Stimulated activated CD4-positive, alpha-beta T cell treated with anti-CD3 and anti-CD28 coated beads, Interleukin-15, amount 100 ng/mL, for 48 hours (primary cell): ENCODE measurements around the gene LRRFIP2.
"Not testable (repeated sequence)": the region's sequence is repeated elsewhere in the genome, so short reads cannot be mapped to it uniquely, and the experiment has no call there.

Source experiments
- DNase-seq, 2 donors: peaks; one replicate each; pipeline ENCODE4 v3.0.0-alpha.2; 2020; ENCODE audit warnings: low read depth in 2 of 2

Gene LRRFIP2

DNA sequence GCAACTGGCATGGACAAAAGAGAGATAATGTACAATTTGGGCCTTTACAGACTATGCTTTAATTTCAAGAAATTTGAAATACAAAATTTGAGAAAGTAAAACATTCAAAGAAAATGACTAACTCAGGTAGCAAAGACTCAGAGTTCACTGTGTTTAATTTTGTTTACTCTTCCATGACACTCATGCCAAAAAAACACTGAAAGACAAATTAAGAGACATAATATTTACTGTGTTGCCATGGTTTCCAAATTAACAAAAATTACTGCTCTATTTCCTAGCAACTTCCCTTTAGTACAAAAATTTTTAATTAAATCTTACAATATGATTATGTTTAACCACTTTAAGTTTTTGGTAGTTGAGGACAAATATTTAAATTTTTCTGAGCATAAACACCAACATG is 29.6 kb downstream of the LRRFIP2 start:
- DNase-seq: no peak

DNA sequence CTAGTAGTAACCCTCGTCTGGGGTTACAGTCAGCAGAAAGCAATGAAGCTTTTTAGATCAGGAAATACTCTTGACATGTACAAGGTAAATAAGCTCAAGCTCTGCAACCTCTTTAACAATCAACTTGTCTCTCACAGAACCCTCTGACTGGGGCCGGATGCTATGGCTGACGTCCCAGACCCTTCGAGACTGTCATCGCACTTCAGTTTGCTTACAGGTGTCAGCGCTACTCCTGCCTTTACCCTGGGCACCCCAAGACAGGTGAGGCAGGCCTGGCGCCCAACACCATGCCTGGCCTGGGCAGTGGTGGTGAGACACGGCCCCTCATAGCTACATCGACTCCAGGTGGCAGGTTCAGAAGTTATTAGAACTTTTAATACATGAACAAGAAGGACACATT is 30.6 kb downstream of the LRRFIP2 start:
- no peak for DNase-seq

DNA sequence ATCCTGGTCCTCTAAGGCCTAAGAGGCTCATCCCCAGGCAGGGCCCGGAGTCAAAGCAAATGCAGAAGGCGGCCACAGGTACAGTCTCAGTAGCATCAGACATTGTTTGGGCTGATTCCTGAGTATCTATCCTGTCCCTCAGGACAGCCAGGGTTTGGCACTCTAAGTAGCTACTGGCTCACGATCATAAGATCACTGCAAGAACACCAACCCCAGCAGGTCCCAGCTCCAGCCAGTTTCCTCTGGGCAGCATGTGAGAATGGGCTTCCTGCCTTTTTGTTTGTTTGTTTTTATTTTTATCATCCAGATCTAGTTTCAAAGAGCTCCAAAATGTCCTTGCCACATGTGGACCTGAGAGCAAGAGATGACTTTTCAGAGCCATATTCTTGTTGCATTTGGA is 32.7 kb downstream of the LRRFIP2 start:
- no peak for DNase-seq

DNA sequence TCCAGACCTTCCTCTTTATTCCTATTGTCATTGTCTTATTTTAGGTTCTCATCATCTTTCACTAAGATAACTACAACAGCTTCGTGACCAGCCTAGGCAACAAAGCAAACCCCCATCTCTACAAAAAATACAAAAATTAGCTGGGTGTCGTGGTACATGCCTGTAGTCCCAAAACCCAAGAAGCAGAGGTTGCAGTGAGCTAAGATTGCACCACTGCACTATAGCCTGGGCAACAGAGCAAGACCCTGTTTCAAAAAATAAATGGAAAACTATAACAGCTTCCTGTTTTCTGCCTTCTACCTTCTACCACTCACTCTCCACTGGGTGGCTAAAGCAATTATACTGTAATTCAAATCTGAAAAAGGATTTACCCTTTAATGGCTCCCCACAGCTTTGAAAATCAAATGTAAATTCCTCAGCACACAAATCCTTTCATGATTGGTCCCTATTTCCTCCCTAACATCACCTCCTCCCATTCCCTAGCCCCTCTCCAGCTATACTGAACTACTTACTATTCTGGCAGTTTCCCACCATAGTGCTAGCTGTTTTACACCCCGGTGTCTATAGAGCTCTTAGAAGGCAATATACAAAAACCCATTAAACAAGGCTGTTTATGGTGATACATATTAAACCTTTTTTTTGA is 33.4 kb downstream of the LRRFIP2 start:
- DNase-seq: no peak

DNA sequence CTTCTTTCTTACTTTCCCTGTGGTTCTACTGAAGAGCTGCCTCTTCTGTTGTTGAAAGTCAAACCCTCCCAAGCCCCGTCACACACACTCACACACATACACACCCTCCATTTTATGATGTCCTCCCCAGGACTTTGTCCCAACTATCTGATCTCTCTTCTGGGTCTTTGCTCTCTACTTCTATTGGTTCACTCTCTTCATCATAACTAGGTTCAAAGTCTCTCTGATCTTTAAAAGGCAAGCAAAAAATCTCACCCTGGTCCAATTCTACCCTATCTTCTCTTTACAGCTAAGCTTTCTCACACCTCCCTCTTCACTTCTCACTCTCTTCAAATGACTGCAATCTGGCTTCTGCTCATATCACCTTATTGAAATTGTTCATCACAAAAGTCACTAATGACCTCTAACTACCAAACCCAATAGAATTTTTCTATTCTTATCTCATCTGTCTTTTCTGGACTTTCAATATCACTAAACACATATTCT is 34.8 kb downstream of the LRRFIP2 start:
- DNase-seq: no peak

DNA sequence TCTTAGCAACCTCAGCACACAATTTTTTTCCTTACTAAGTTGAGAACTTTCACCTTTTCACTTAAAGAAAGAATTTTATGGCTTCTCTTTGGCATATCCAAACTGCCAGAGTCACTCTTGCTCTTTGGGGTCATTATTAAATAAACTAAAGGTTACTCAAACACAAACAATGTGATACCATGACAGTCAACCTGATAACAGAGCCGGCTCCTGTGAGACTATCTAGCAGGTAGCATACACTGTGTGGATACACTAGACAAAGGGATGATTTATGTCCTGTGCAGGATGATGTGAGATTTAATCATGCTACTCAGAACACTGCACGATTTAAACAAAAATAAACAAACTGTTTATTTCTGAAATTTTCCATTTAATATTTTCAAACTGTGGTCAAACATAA is 35.6 kb downstream of the LRRFIP2 start:
- no peak for DNase-seq

DNA sequence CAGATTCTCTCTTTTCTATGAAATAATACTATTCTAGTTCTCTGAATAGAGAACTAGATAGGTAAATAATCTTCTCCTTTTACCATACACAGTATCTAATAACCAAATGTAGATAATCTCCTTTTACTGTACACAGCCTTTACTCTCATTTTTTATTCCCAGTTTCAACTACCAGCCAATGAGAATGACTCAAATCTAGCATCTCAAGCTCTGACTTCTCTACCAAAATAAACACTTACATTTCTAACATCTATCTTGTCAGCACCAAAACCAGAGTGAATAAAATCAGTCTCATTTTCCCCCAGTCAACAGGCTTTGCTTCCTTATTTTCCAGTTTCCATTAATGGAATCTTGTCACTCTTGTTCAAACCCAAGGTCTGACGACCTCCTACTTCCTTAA is 36.9 kb downstream of the LRRFIP2 start:
- no peak for DNase-seq

DNA sequence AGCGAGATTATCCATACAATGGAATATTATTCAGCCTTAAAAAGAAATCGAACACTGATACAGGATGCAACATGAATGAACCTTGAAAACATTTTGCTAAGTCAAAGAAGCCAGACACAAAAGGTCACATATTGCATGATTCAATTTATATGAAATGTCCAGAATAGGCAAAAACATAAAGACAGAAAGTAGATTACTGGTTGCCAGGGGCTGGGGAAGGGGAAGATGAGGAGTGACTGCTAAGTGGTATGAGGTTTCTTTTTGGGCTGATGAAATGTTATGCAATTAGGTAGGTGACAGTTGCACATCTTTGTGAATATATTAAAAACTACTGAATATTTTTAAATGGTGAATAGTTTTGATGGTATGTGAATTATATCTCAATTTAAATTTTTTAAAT is 38.3 kb downstream of the LRRFIP2 start:
- no peak for DNase-seq

DNA sequence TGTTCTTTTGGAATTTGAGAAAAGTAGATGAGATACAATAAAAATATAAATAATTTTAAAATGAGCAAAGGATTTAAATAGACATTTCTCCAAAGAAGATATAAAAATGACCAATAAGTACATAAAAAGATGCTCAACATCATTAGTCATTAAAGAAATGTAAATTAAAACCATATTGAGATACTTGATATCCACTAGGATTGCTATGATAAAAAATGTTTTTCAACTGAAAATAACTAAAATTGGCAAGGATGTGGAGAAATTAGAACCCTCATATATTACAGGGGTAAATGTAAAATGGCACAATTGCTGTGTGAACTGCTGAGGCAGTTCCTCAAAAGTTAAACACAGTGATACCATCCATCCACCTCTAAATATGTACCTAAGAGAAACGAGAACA is 38.8 kb downstream of the LRRFIP2 start:
- no peak for DNase-seq

DNA sequence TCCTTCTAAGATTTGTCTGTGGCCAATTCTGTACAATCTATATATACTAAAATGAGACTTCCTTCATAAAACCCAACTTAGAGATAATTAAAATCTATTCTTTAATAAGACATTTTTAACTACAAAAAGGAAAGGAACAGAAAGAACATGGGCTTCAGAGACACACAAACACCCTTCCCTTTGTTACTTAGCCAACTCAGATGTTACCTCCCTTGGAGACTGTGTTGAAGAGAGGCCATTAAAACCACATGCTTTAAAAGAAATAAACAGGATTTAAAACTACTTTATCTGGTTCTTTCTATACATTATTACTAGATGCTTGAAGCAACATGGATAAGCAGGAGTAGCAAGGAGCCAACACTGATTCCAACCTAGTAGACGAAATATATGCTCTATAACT is 42.0 kb downstream of the LRRFIP2 start:
- DNase-seq: no peak

DNA sequence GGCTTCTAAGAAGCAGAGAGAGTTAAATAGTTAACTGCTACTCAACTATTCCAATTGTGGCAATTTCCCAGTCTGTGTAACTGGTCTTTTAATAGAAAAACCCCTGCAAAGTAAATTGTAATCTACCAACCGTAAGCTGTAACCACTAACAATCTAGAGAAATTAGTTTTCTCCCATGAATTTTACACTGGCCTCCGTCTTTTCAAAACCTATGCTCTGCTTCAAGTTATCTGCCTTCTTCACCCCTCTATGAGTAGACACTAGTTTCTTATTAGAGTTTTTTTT is 42.6 kb downstream of the LRRFIP2 start:
- DNase-seq: no peak

DNA sequence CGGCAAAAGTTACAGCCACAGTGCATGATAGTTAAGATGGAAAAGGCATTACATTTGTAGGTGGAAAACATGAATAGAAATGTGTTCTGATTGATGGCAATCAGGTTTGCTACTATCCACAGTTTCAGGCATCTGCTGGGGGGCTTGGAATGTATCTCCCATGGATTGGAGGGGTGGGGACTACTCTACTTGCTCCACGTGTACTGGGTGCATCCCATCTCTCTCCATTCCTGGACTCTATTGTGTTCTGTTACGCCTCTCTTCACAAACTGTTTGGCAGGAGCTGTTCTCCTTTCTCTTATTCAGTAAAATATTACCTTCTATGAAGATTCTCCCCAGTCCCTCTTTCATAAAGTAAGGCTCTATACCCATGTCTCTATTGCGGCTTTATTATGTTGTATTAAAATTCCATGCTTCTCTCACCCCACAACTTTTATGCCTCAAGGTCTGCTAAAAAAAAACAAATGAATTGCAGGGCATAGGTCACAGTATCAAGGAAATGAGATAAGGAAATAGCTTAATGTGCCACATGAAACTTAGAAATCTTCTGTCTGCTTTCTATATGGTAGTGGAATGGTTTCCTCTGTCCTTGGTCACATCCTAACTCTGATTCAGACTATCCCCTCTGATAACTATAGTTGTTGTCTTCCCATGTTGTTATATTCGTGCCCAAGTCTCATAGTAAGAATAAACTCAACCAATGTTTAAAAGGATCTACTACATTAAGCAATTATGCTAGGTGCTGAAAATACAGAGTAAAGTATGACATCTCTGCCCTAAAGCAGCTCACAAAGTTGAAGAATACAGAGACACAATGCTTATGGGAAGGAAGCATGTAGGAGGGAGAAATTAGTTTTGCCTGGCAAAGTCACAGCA is 43.2 kb downstream of the LRRFIP2 start:
- DNase-seq: no peak

DNA sequence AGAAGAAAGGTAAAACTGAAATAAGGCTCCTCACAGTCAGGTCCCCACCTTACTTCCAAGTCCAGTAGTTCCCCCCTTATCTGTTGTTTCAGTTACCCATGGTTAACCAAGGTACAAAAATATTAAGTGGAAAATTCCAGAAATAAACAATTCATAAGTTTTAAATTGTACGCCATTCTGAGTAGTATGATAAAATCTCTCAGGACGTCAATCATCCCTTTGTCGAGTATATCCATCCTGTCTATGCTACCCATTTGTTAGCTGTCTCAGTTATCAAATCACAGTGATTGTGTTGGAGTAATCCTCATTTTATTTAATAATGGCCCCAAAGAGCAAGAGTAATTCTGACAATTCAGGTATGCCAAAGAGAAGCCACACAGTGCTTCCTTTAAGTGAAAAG is 43.9 kb downstream of the LRRFIP2 start:
- no peak for DNase-seq

DNA sequence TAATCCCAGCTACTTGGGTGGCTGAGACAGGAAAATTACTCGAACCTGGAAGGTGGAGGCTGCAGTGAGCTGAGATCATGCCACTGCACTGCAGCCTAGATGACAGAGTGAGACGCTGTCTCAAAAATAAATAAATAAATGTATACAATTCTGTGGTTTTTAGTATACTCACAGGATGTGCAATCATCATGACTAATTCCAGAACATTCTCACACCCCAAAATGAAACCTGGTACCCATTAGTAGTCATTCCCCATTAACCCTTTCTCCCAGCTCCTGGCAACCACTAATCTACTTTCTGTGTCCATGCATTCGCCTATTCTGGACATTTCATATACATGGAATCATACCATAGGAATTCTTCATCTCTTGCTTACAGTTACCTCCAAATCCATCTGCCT is 44.5 kb downstream of the LRRFIP2 start:
- DNase-seq: no peak

DNA sequence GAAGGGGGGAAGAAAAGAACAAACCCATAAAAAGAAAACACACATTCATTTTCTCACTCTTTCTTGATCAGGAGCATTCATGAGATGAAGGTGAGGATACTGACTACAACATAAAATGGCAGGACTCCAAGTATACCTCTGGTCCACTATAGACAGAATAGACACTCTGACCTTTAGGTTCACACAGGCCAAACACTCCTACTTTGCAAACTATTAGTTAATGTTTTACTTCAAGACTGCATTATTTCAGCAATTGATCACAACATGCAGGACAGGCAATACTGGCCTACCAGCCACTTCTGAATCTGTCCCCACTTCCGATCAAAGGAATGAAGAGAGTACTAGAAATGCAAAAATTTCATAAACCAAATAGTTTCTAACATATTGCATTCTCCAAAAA is 47.0 kb downstream of the LRRFIP2 start:
- no peak for DNase-seq

DNA sequence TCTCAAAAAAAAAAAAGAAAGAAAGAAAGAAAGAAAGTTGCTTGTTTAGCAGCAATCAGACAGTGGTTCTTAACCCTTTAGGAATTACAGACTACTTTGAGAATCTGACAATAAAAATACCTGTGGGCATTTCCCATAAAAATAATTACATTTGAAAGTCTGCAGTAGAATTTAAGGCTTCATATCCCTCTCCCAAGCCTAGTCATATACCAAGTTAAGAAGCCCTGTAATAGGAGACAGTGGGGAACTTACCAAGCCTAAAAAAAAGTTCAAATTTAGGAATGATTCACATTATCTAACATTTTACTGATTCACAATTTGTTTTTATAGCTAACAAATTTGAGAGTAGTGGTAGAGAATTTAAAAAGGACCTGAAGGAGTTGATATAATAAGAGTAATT is 47.5 kb downstream of the LRRFIP2 start:
- no peak for DNase-seq

DNA sequence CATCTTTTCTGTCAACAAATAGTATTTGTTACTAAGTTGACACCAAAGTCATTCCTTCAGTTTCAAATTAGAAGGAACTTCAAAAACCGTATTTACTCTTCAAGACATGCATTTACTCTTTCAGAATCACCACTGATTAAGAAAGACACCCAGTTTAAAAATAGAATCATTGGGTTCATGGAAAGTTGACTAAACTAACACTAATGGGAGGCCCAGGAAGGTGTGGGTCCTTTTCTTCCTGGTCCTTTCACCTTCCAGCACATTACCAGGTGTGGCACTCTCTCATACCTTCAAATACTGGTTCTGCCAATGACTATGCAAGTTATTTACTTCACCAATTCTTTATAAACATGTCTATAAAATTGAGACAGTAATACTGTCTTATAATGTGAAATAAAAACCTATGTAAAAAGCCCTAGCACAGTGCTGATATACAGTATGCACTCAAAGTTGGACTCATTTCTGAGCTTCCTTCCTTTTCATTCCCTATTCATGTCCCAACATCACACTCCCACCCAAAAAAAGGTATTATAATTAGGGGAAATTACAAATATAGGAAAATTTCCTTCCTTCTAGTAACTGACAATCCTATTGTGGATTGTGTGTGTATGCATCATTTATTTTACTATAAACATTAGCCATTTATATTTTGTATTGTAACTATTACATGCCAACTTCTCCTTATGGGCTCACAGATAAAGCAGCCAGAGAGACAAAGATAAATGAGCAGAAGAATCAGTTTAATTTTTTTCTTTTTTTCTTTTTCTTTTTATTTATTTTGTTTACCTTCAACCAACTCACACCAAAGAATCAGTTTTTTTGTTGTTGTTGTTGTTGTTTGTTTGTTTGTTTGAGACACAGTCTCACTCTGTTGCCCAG is 48.9 kb downstream of the LRRFIP2 start:
- no peak for DNase-seq

DNA sequence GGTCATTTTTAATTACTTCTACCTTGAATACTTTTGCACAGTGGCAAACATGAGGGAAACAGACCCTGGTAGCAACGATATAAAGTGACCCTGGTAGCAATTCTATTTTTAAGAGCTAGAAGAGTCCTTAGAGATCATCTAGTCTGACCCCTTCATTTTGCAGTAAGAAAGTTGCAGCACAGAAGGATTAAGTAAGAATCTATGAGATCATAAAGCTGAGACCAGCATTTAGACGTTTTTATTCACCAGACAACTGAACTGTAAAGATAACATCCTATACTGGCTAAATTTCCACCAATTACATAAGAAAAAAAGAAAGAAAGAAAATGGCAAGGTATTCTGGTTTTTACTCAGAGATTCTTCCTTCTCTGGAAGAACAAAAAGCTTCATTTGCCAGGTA is 49.9 kb downstream of the LRRFIP2 start:
- no peak for DNase-seq

DNA sequence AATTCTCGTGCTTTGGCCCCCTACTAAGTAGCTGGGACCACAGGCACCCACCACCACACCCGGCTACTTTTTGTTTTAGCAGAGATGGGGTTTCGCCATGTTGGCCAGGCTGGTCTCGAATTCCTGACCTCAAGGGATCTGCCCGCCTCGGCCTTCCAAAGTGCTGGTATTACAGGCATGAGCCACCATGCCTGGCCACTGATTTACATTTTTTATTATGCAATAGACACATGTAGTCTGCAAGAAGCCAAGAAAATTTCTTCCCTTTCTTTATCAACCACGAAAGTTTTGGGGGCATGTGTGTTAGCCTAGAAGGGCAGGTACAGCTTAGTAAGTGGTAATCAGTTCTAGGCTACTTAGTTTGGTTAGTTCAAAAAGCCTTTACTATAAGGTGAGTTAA is 51.1 kb downstream of the LRRFIP2 start:
- no peak for DNase-seq

DNA sequence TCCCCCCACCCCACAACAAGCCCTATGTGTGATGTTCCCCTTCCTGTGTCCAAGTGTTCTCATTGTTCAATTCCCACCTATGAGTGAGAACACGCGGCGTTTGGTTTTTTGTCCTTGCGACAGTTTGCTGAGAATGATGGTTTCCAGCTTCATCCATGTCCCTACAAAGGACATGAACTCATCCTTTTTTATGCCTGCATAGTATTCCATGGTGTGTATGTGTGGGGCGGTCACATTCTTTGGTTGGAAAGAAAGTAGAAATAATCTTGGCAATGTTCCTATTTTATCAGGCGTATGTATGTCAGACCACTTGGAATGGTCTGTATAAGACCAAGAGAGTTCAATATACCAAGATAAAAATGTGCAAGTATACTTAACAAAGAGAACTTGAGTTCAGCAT is 52.3 kb downstream of the LRRFIP2 start:
- DNase-seq: not testable (repeated sequence)

DNA sequence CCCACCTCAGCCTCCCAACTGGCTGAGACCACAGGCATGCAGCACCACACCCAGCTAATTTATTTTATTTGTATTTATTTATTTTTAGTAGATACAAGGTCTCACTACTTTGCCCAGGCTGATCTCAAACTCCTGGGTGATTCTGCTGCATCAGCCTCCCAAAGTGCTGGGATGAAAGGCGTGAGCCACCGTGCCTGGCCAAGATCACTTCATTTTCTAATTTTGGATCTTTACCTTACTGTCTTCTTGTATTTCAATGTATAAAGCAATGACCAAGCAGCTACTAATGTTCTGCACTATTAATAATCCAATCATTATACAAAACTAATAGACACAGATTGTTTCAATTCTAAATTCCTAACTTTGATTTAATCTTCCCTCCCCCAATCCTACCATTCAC is 56.2 kb downstream of the LRRFIP2 start:
- DNase-seq: no peak

DNA sequence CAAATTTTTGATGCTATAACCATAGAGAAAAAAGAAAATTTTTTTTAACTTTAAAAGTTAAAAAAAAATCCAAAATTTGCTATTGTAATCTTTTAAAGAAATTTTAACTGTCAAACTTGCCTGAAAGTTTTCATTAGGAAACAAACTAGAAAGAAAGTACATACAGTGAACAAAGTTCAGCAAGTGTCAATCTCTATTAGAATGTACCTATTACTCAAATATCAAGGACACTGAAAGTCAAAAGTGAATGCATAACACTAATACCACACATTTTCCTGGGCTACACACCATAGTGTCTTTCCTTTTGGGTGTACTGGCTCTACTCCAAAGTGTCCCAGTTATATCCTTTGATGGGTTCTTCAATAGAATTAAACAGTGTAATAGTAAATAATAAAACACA is 56.8 kb downstream of the LRRFIP2 start:
- no peak for DNase-seq

DNA sequence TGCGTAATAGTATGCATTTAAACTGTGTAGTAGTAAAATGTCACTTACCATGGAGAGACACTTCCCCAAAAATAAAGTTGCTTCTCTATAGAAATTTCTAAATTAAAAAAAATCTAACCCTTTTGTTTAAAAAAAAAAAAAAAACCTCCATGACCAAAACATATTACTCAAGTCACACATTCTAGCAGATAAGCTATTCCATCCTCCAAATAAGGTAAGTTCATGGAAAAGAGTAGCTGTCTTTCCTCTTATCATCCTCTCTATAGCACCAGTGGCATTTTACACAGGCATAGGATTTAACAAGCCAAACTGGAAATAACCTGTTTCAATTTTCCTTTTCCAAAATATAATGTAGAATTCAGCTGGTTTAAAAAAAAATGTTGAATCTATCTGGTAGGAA is 57.4 kb downstream of the LRRFIP2 start:
- DNase-seq: no peak
